ENCODE data around the gene ASCC3.
A peak's percentile ranks its signal among the peaks of the same experiment; 100 is the strongest.

Gene ASCC3

GRCh38 chr6:100575921-100576320, 305.2 kb downstream of the ASCC3 start:
- no peak for DNase-seq (ENCODE audit: low spot score)

GRCh38 chr6:100574836-100575235, 306.3 kb downstream of the ASCC3 start:
- no peak for DNase-seq (ENCODE audit: low spot score)

- DNase-seq (ENCODE audit: low spot score), result peak; percentile 43
These were observed 308.0 kb downstream of the ASCC3 start for GRCh38 chr6:100573166-100573565.

GRCh38 chr6:100568255-100568654, 312.9 kb downstream of the ASCC3 start:
- no peak for DNase-seq (ENCODE audit: low spot score)

GRCh38 chr6:100566563-100566962, 314.6 kb downstream of the ASCC3 start:
- no peak for DNase-seq (ENCODE audit: low spot score)

GRCh38 chr6:100565439-100566104, 315.6 kb downstream of the ASCC3 start:
- peak; percentile 68 for DNase-seq (ENCODE audit: low spot score)

- no peak for DNase-seq (ENCODE audit: low spot score)
These were observed 321.3 kb downstream of the ASCC3 start for GRCh38 chr6:100559859-100560258.

GRCh38 chr6:100554228-100554627, 326.9 kb downstream of the ASCC3 start:
- peak; percentile 46 for DNase-seq (ENCODE audit: low spot score)

- no peak for DNase-seq (ENCODE audit: low spot score)
These were observed 327.9 kb downstream of the ASCC3 start for GRCh38 chr6:100553243-100553642.

GRCh38 chr6:100549406-100550167, 331.5 kb downstream of the ASCC3 start:
- DNase-seq (ENCODE audit: low spot score), result peak; percentile 18

- DNase-seq (ENCODE audit: low spot score), result peak; percentile 82
These were observed 343.0 kb downstream of the ASCC3 start for GRCh38 chr6:100538086-100538485.

GRCh38 chr6:100518588-100518987, 362.5 kb downstream of the ASCC3 start:
- no peak for DNase-seq (ENCODE audit: low spot score)

- DNase-seq (ENCODE audit: low spot score), result no peak
These were observed 363.5 kb downstream of the ASCC3 start for GRCh38 chr6:100517633-100518032.

GRCh38 chr6:100517106-100517505, 364.0 kb downstream of the ASCC3 start:
- DNase-seq (ENCODE audit: low spot score), result no peak

GRCh38 chr6:100514660-100515059, 366.5 kb downstream of the ASCC3 start:
- no peak for DNase-seq (ENCODE audit: low spot score)

- peak; percentile 41 for DNase-seq (ENCODE audit: low spot score)
These were observed 368.8 kb downstream of the ASCC3 start for GRCh38 chr6:100512203-100512862.

- DNase-seq (ENCODE audit: low spot score), result peak; percentile 32
These were observed 372.0 kb downstream of the ASCC3 start for GRCh38 chr6:100509101-100509500.

GRCh38 chr6:100506651-100507050, 374.5 kb downstream of the ASCC3 start:
- DNase-seq (ENCODE audit: low spot score), result peak; percentile 26

GRCh38 chr6:100504786-100505737, 376.1 kb downstream of the ASCC3 start:
- peak; percentile 84 for DNase-seq (ENCODE audit: low spot score)

- no peak for DNase-seq (ENCODE audit: low spot score)
These were observed 378.0 kb downstream of the ASCC3 start for GRCh38 chr6:100503043-100503705.

- DNase-seq (ENCODE audit: low spot score), result peak; percentile 73
These were observed 387.8 kb downstream of the ASCC3 start for GRCh38 chr6:100493206-100493888.
